ENCODE data around the gene SP8.

Gene SP8

GRCh38 chr7:20793694-20794394 lies 7.2 kb upstream of the SP8 start:
- DNase-seq, result no peak

- no peak for DNase-seq
Observed at GRCh38 chr7:20793248-20793647, 6.6 kb upstream of the SP8 start.

- DNase-seq, result no peak
Observed at GRCh38 chr7:20791538-20792434, 5.1 kb upstream of the SP8 start.

- DNase-seq, result no peak
Observed at GRCh38 chr7:20790375-20790774, 3.7 kb upstream of the SP8 start.

- DNase-seq, result no peak
Observed at GRCh38 chr7:20788420-20788990, 1.8 kb upstream of the SP8 start.

- no peak for DNase-seq
Observed at GRCh38 chr7:20787660-20788419, 1.2 kb upstream of the SP8 start.

- no peak for DNase-seq
Observed at GRCh38 chr7:20786421-20786778, 286 bp downstream of the SP8 start.

GRCh38 chr7:20786049-20786412 lies 655 bp downstream of the SP8 start:
- no peak for DNase-seq

GRCh38 chr7:20785157-20786048 lies 1.3 kb downstream of the SP8 start:
- DNase-seq, result no peak

GRCh38 chr7:20784388-20785156 lies 2.1 kb downstream of the SP8 start:
- no peak for DNase-seq

- peak; percentile 26 to 36 for DNase-seq
Observed at GRCh38 chr7:20783700-20784387, 2.8 kb downstream of the SP8 start.

- no peak for DNase-seq
Observed at GRCh38 chr7:20783125-20783699, 3.5 kb downstream of the SP8 start.

GRCh38 chr7:20779041-20779440 lies 7.6 kb downstream of the SP8 start:
- no peak for DNase-seq

GRCh38 chr7:20778063-20778721 lies 8.5 kb downstream of the SP8 start:
- peak; percentile 10 to 40 for DNase-seq

GRCh38 chr7:20777377-20778062 lies 9.2 kb downstream of the SP8 start:
- DNase-seq, result no peak

- no peak for DNase-seq
Observed at GRCh38 chr7:20776942-20777341, 9.7 kb downstream of the SP8 start.

GRCh38 chr7:20776214-20776911 lies 10.3 kb downstream of the SP8 start:
- DNase-seq, result peak in 1 of 2 donors; percentile 40

GRCh38 chr7:20754001-20754400 lies 32.7 kb downstream of the SP8 start:
- no peak for DNase-seq

GRCh38 chr7:20749906-20750305 lies 36.8 kb downstream of the SP8 start:
- DNase-seq, result no peak
